HG03520 (cell line): Measurements from ENCODE around the gene HP1BP3.
"Not testable (repeated sequence)": the region's sequence is repeated elsewhere in the genome, so short reads cannot be mapped to it uniquely, and the experiment has no call there.

Experiments
- ATAC-seq: cut with Tn5 transposase; IDR thresholded peaks from one replicate; pipeline ENCODE4 v1.9.1; 2021; ENCODE audit warnings: mild to moderate bottlenecking, moderate library complexity; ENCODE audit not compliant: unreplicated experiment

Gene HP1BP3

GRCh38 chr1:20727746-20728316 is 59.3 kb downstream of the HP1BP3 start:
- ATAC-seq = no peak

- no peak for ATAC-seq
Observed at GRCh38 chr1:20726932-20727745, 60.0 kb downstream of the HP1BP3 start.

GRCh38 chr1:20726118-20726911 is 60.8 kb downstream of the HP1BP3 start:
- no peak for ATAC-seq

GRCh38 chr1:20725189-20726117 is 61.7 kb downstream of the HP1BP3 start:
- no peak for ATAC-seq

- ATAC-seq = no peak
Observed at GRCh38 chr1:20724364-20725188, 62.5 kb downstream of the HP1BP3 start.

GRCh38 chr1:20723537-20724363 is 63.4 kb downstream of the HP1BP3 start:
- ATAC-seq = no peak

GRCh38 chr1:20723159-20723536 is 64.0 kb downstream of the HP1BP3 start:
- ATAC-seq = no peak

GRCh38 chr1:20721117-20722061 is 65.7 kb downstream of the HP1BP3 start:
- no peak for ATAC-seq

GRCh38 chr1:20720631-20721091 is 66.4 kb downstream of the HP1BP3 start:
- ATAC-seq = no peak

GRCh38 chr1:20719871-20720620 is 67.1 kb downstream of the HP1BP3 start:
- no peak for ATAC-seq

GRCh38 chr1:20719261-20719660 is 67.8 kb downstream of the HP1BP3 start:
- ATAC-seq = no peak

GRCh38 chr1:20718343-20718882 is 68.7 kb downstream of the HP1BP3 start:
- not testable (repeated sequence) for ATAC-seq

- no peak for ATAC-seq
Observed at GRCh38 chr1:20717452-20718342, 69.4 kb downstream of the HP1BP3 start, which contains the start of gene KIF17. TSS of gene KIF17 (minus strand) at chr1:20718007. CDS start at chr1:20717706, 301 bp downstream.

- ATAC-seq = no peak
Observed at GRCh38 chr1:20716232-20716631, 70.9 kb downstream of the HP1BP3 start.

- ATAC-seq = no peak
Observed at GRCh38 chr1:20715406-20715805, 71.7 kb downstream of the HP1BP3 start.

- ATAC-seq = no peak
Observed at GRCh38 chr1:20713440-20713839, 73.7 kb downstream of the HP1BP3 start.
